ENCODE results near the gene SECISBP2. TPM values are rescaled to one million over a fixed set of nuclear protein-coding genes. Genes with fewer than 3 reads are reported as not detected.

The SECISBP2 gene
- polyA plus RNA-seq, 1 donor (not counting 4 experiments of a cell fraction or from before 2014, with no cell fraction given), result 24.3 TPM

DNA sequence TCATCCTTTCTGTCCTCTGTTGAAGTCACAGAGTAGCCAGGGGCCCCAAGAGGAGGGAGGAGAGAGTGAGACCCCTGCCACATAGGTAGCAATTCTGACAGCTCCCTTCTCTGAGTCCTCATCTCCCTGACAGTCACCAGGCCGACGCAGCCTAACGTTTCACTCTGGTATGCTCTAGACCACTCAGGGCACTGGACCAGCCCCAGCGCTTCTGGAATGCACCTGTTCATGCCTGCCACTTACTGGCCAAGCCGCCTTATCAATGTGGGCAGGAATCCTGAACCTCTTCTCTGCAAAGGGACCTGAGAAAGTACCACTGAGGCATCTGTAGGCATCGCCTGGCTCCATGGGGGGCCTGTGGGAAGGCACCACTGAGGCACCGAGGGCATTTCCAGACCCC lies 50.2 kb downstream of the SECISBP2 start:
- DNase-seq (ENCODE audit: low read depth, low spot score), result no peak
- no peak for FAIRE-seq

DNA sequence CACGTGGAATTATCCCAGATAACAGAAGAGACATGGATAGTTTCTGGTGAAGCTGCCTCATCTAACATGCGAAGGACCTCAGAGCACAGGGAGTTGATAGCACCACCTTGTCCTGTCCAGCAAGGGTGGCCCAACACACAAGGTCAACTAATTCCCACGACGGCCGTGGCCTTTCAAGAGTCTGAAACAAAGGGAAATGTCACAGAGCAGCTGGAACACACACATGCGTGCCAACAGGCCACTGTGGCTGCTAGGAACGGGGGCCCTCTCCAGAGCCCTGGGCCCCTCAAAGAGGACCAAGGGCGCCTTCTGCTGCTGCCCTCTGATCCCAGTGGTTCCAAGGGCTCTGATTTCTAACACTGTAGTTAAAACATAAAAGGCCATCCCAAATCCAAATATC lies 50.7 kb downstream of the SECISBP2 start:
- H4K20me1 ChIP-seq (ENCODE audit: control insufficient read depth, extremely low read depth, insufficient read depth, low read length), result no peaks in the 10 kb centered on the region
- no peaks in the 10 kb centered on the region for H3K27me3 ChIP-seq (ENCODE audit: control insufficient read depth, extremely low read depth, insufficient read depth, low read length)
- H3K9ac ChIP-seq (ENCODE audit: control insufficient read depth, extremely low read depth, insufficient read depth, low read length), result no peak overlapping the region
- no peaks in the 10 kb centered on the region for H3K9me1 ChIP-seq (ENCODE audit: control insufficient read depth, extremely low read depth, insufficient read depth, low read length)
- no peaks in the 10 kb centered on the region for H3K79me2 ChIP-seq (ENCODE audit: control insufficient read depth, insufficient read depth, low read length)
- no peak for TF ChIP-seq EZH2 (IDR thresholded peaks at IDR 0.05; ENCODE audit: low read length)
- TF ChIP-seq, protein P1, sequence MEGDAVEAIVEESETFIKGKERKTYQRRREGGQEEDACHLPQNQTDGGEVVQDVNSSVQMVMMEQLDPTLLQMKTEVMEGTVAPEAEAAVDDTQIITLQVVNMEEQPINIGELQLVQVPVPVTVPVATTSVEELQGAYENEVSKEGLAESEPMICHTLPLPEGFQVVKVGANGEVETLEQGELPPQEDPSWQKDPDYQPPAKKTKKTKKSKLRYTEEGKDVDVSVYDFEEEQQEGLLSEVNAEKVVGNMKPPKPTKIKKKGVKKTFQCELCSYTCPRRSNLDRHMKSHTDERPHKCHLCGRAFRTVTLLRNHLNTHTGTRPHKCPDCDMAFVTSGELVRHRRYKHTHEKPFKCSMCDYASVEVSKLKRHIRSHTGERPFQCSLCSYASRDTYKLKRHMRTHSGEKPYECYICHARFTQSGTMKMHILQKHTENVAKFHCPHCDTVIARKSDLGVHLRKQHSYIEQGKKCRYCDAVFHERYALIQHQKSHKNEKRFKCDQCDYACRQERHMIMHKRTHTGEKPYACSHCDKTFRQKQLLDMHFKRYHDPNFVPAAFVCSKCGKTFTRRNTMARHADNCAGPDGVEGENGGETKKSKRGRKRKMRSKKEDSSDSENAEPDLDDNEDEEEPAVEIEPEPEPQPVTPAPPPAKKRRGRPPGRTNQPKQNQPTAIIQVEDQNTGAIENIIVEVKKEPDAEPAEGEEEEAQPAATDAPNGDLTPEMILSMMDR (optimal IDR thresholded peaks at IDR 0.05 in 1 of 3, IDR thresholded peaks at IDR 0.05 in 1 of 3, conservative IDR thresholded peaks at IDR 0.05 in 1 of 3; ENCODE audit: extremely low read depth in 1 of 3, insufficient read depth in 2 of 3, low read length in 3 of 3), result no peak
- H3K27ac ChIP-seq (ENCODE audit: control insufficient read depth, insufficient read depth, low read length), result no peak overlapping the region
- no peaks in the 10 kb centered on the region for H3K4me1 ChIP-seq (ENCODE audit: control insufficient read depth, extremely low read depth, insufficient read depth, low read length)
- no peak overlapping the region for H3K4me3 ChIP-seq (ENCODE audit: control insufficient read depth in 2 of 3, extremely low read depth in 1 of 3, insufficient read depth in 2 of 3, low read depth in 1 of 3, low read length in 3 of 3)
- H3K36me3 ChIP-seq (ENCODE audit: control insufficient read depth in 2 of 2, extremely low read depth in 1 of 2, insufficient read depth in 2 of 2, low read length in 2 of 2), result no peaks in the 10 kb centered on the region
- FAIRE-seq (no peak), DNase-seq (ENCODE audit: low read depth, low spot score) (no peak)
- H2AFZ ChIP-seq (ENCODE audit: control insufficient read depth, low read length), result no peak overlapping the region
- H3K4me2 ChIP-seq (ENCODE audit: control insufficient read depth, extremely low read depth, insufficient read depth, low read depth, low read length), result no peak overlapping the region
- no peaks in the 10 kb centered on the region for H3K9me3 ChIP-seq (ENCODE audit: control insufficient read depth, low read depth, low read length)
- dilution Hi-C loops (cut with MboI; ENCODE audit: extremely low pct_ligation_motif_present, low sequenced_read_pairs), result no loop called here

More for the DNA sequence above, 50.2 kb downstream of the SECISBP2 start:
- no peak for TF ChIP-seq EZH2 (IDR thresholded peaks at IDR 0.05; ENCODE audit: low read length)
- TF ChIP-seq, protein P1 (optimal IDR thresholded peaks at IDR 0.05 in 1 of 3, IDR thresholded peaks at IDR 0.05 in 1 of 3, conservative IDR thresholded peaks at IDR 0.05 in 1 of 3; ENCODE audit: extremely low read depth in 1 of 3, insufficient read depth in 2 of 3, low read length in 3 of 3), result no peak
- Histone ChIP-seq H2AFZ (ENCODE audit: control insufficient read depth, low read length) (no peak overlapping the region), H3K27me3 (ENCODE audit: control insufficient read depth, extremely low read depth, insufficient read depth, low read length) (no peaks in the 10 kb centered on the region), H3K4me2 (ENCODE audit: control insufficient read depth, extremely low read depth, insufficient read depth, low read depth, low read length) (no peak overlapping the region), H3K27ac (ENCODE audit: control insufficient read depth, insufficient read depth, low read length) (no peak overlapping the region), H3K9me3 (ENCODE audit: control insufficient read depth, low read depth, low read length) (no peaks in the 10 kb centered on the region), H3K79me2 (ENCODE audit: control insufficient read depth, insufficient read depth, low read length) (no peaks in the 10 kb centered on the region), H3K9ac (ENCODE audit: control insufficient read depth, extremely low read depth, insufficient read depth, low read length) (no peak overlapping the region), H4K20me1 (ENCODE audit: control insufficient read depth, extremely low read depth, insufficient read depth, low read length) (no peaks in the 10 kb centered on the region), H3K4me1 (ENCODE audit: control insufficient read depth, extremely low read depth, insufficient read depth, low read length) (no peaks in the 10 kb centered on the region), H3K9me1 (ENCODE audit: control insufficient read depth, extremely low read depth, insufficient read depth, low read length) (no peaks in the 10 kb centered on the region), H3K36me3 (ENCODE audit: control insufficient read depth in 2 of 2, extremely low read depth in 1 of 2, insufficient read depth in 2 of 2, low read length in 2 of 2) (no peaks in the 10 kb centered on the region), H3K4me3 (ENCODE audit: control insufficient read depth in 2 of 3, extremely low read depth in 1 of 3, insufficient read depth in 2 of 3, low read depth in 1 of 3, low read length in 3 of 3) (no peak overlapping the region)
- dilution Hi-C loops (cut with MboI; ENCODE audit: extremely low pct_ligation_motif_present, low sequenced_read_pairs), result no loop called here
